HG02642 (cell line): ENCODE measurements around the gene CEP63.

Source experiments
- ATAC-seq: cut with Tn5 transposase; IDR thresholded peaks from one replicate; pipeline ENCODE4 v1.9.1; 2021; ENCODE audit warnings: mild to moderate bottlenecking; ENCODE audit not compliant: unreplicated experiment, poor library complexity

CEP63 gene

DNA sequence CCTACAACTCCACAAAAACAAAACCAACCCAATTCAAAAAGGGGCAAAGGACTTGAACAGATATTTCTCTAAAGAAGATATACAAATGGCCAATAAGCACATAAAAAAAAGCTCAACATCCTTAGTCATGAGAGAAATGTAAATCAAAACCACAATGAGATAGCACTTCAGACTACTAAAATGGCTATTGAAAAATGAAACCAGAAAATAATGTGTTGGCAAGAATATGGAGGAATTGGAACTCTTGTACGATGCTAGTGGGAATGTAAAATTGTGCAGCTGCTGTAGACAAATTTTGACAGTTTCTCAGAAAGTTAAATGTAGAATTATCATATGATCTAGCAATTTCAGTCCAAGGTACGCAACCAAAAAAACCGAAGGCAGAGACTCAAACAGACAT lies 136.0 kb downstream of the CEP63 start:
- no peak for ATAC-seq

DNA sequence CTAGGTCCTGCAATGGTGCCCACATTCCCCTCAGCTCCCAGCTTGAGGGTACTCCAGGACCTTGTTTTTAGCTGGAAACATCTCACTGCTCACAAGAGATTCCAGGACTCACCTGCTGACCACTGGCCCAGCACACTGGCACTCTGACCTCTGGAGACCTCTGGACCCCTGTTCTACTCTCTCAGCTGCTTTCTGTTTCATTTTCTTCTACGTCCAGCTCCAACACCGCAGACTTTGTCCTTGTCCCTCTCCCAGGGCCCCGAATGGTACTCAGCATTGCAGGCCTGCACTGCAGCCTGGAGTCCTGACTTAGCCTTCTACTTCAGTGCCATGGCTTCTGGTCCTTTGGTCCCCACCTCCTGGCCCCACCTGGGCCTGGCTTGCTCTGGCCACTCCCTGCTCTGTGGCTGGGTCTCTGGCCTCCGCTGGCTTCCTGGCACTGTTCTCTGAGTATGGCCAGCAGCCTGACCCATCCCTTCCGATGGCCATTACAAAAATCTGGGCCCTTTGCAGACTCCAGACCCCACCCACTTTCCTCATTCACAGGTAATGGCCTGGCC lies 137.0 kb downstream of the CEP63 start:
- ATAC-seq = no peak

DNA sequence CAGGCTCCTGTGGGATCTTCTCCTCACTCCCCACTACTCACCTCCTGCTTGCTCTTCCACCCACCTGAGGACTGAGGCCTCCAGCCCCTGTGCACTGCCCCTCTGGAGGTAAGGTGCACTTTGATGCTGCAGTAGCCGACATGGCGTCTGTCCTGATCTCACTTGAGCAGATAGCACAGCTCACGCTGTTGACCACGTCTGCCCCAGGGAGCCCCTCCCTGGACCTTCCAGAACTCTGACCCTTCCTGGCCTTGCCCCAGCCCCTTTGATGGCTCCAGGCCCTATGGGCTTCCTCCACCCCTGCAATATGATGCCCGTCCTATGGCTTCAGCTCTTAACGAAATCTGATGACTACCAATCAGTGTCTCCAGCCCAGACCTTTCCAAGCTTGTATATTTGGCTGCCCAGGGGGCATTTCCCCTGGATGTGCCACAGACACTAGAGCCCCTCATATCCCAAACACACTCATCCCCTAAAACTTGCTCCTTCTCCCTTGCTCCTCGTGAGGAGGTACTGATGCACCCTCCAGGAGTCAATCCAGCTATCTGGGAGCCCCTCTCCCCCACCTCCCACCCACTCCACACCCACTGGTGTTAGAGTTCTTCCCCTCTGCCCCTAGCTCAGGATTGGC lies 137.9 kb downstream of the CEP63 start:
- no peak for ATAC-seq
